Right lobe of liver (tissue), 4 donors: ENCODE results near the gene CTRB2.

Experiments
- POLR2A ChIP-seq: fragments of 450-650 bp; IDR thresholded peaks from one replicate; pipeline ENCODE4 v1.6.1; 2017; ENCODE audit warnings: antibody characterized with exemption, mild to moderate bottlenecking
- TF ChIP-seq, protein P1 (sequence below), 4 donors: fragments of 200-600 bp in 3 of 4; fragments of 450-650 bp in 1 of 4; IDR thresholded peaks; one replicate each; pipeline versions ENCODE4 v1.5.1 to v1.8.0; 2016 to 2022; ENCODE audit warnings: antibody characterized with exemption in 4 of 4, mild to moderate bottlenecking in 2 of 4
- donor health status: DM: no; HTN: no; CAD: no.
- donor health status: DM: no; HTN: no; CAD: no.
- donor health status: DM: no; HTN: yes; CAD: no.

DNA sequence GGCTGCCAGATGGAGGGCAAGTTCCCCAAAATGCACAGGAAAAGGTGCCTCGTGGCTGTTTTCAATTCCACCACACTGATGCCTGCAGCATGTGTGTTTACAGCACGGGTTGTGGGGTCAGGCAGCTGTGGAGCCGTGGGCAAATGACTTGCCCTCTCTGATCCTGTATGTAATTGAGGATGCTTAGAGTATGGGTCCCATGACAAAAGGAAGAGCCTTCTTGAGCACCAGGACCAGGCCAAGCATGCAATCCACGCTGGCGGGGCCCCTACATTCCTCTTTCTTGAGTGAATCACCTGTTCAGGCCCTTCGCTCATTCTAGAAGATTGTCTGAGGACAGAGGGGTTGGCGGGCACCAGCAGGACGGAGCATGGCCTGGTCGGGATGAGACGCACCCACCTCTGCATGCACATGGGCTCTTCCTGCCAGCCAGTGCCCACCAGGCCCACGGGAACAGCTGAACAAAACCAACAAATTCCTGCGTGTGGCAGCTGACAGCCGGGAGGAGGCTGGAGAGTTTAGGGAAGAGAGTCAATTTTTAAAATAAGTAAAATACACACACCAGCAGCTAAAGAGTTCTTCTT is 1.4 kb upstream of the CTRB2 start:
- TF ChIP-seq, protein P1, sequence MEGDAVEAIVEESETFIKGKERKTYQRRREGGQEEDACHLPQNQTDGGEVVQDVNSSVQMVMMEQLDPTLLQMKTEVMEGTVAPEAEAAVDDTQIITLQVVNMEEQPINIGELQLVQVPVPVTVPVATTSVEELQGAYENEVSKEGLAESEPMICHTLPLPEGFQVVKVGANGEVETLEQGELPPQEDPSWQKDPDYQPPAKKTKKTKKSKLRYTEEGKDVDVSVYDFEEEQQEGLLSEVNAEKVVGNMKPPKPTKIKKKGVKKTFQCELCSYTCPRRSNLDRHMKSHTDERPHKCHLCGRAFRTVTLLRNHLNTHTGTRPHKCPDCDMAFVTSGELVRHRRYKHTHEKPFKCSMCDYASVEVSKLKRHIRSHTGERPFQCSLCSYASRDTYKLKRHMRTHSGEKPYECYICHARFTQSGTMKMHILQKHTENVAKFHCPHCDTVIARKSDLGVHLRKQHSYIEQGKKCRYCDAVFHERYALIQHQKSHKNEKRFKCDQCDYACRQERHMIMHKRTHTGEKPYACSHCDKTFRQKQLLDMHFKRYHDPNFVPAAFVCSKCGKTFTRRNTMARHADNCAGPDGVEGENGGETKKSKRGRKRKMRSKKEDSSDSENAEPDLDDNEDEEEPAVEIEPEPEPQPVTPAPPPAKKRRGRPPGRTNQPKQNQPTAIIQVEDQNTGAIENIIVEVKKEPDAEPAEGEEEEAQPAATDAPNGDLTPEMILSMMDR (IDR thresholded peaks at IDR 0.05): no peak
- no peak for TF ChIP-seq POLR2A
